Astrocyte of the spinal cord (primary cell): ENCODE results near the gene KMT2B.
"Not testable (repeated sequence)": the region's sequence is repeated elsewhere in the genome, so short reads cannot be mapped to it uniquely, and the experiment has no call there.

Source experiments
- DNase-seq: peaks from one replicate; pipeline ENCODE4 v3.0.0; 2011; ENCODE audit warnings: low read depth, low spot score
- H3K4me3 ChIP-seq: 2 replicates; pipeline ENCODE4 v1.5.1; 2011; ENCODE audit warnings: low read depth, mild to moderate bottlenecking, low read length, moderate library complexity
- in situ Hi-C: cut with HindIII; loops from 2 replicates; pipeline ENCODE4 v1.10.0; 2017; ENCODE audit warnings: low sequenced_read_pairs
- TF ChIP-seq, protein P1 (sequence below): IDR thresholded peaks from 2 replicates; pipeline ENCODE4 v1.5.1; 2012; ENCODE audit warnings: low read depth, mild to moderate bottlenecking, low read length, inconsistent platforms

The KMT2B gene

DNA sequence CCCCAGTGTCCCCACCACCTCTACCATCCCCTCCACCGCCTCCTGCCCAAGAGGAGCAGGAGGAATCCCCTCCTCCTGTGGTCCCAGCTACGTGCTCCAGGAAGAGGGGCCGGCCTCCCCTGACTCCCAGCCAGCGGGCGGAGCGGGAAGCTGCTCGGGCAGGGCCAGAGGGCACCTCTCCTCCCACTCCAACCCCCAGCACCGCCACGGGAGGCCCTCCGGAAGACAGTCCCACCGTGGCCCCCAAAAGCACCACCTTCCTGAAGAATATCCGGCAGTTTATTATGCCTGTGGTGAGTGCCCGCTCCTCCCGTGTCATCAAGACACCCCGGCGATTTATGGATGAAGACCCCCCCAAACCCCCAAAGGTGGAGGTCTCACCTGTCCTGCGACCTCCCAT lies 2.8 kb downstream of the KMT2B start:
- DNase-seq: no peak
- H3K4me3 ChIP-seq: no peak overlapping the region
- in situ Hi-C loops: no loop called here
- TF ChIP-seq, protein P1, sequence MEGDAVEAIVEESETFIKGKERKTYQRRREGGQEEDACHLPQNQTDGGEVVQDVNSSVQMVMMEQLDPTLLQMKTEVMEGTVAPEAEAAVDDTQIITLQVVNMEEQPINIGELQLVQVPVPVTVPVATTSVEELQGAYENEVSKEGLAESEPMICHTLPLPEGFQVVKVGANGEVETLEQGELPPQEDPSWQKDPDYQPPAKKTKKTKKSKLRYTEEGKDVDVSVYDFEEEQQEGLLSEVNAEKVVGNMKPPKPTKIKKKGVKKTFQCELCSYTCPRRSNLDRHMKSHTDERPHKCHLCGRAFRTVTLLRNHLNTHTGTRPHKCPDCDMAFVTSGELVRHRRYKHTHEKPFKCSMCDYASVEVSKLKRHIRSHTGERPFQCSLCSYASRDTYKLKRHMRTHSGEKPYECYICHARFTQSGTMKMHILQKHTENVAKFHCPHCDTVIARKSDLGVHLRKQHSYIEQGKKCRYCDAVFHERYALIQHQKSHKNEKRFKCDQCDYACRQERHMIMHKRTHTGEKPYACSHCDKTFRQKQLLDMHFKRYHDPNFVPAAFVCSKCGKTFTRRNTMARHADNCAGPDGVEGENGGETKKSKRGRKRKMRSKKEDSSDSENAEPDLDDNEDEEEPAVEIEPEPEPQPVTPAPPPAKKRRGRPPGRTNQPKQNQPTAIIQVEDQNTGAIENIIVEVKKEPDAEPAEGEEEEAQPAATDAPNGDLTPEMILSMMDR: no peak

DNA sequence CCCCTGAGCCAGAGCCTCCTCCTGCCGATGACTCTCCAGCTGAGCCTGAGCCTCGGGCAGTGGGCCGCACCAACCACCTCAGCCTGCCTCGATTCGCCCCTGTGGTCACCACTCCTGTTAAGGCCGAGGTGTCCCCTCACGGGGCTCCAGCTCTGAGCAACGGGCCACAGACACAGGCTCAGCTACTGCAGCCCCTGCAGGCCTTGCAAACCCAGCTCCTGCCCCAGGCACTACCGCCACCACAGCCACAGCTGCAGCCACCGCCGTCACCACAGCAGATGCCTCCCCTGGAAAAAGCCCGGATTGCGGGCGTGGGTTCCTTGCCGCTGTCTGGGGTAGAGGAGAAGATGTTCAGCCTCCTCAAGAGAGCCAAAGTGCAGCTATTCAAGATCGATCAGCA lies 3.6 kb downstream of the KMT2B start:
- no peak overlapping the region for H3K4me3 ChIP-seq
- in situ Hi-C loops: no loop called here
- no peak for DNase-seq
- TF ChIP-seq, protein P1: no peak

DNA sequence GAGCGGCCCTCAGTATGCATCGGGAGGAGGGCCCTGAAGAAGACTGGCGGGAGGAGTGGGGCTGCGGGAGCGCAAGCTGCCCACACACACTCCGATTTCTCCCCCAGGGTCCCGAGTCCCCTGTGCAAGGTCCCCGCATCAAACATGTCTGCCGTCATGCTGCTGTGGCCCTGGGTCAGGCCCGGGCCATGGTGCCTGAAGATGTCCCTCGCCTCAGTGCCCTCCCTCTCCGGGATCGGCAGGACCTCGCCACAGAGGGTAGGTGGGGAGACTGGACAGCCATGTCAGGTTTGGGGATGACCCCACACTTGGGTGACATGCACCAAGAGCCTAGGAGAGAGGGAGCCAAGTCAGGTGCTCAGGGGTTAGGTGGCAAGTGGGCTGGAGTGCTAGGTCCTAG lies 4.7 kb downstream of the KMT2B start:
- TF ChIP-seq, protein P1: no peak
- H3K4me3 ChIP-seq: no peak overlapping the region
- no peak for DNase-seq
- in situ Hi-C loops: no loop called here

GRCh38 chr19:35722897-35723296 lies 5.1 kb downstream of the KMT2B start:
- no peak for DNase-seq
- no peak overlapping the region for H3K4me3 ChIP-seq
- TF ChIP-seq, protein P1: no peak
- in situ Hi-C loops: no loop called here

DNA sequence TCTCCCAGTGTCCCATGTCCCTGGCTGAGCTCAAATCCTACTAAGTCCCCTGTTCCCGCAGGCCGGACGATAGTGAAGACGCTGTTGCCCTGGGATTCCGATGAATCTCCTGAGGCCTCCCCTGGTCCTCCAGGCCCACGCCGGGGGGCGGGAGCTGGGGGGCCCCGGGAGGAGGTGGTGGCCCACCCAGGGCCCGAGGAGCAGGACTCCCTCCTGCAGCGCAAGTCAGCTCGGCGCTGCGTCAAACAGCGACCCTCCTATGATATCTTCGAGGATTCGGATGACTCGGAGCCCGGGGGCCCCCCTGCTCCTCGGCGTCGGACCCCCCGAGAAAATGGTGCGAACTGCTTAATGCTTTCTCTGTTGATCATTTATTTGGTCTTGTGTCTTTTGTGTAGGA lies 5.9 kb downstream of the KMT2B start:
- TF ChIP-seq, protein P1: no peak
- in situ Hi-C loops: no loop called here

DNA sequence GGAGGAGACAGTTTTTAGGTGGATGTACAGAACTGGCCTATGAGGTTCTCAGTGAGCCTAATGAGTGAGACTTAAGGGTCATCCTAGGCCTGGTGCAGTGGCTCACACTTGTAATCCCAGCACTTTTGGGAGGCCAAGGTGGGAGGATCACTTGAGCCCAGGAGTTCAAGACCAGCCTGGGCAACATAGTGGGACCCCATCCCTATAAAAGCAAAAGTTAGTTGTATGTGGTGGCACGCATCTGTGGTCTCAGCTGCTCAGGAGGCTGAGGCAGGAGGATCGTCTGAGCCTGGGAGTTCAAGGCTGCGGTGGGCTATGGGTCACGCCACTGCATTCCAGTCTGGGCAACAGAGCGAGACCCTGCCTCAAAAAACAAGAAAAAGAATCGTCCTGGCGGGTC lies 6.3 kb downstream of the KMT2B start:
- DNase-seq, H3K4me3 ChIP-seq, in situ Hi-C loops: not testable (repeated sequence)

More for the DNA sequence above, 5.9 kb downstream of the KMT2B start:
- H3K4me3 ChIP-seq: no peak overlapping the region
- no peak for DNase-seq

- TF ChIP-seq, protein P1: no peak
- in situ Hi-C loops: no loop called here
- H3K4me3 ChIP-seq: no peak overlapping the region
- no peak for DNase-seq
Measured at GRCh38 chr19:35724560-35724959, 6.8 kb downstream of the KMT2B start.
